Stimulated activated CD8-positive, alpha-beta memory T cell treated with anti-CD3 and anti-CD28 coated beads, Interleukin-15, amount 100 ng/mL, for 24 hours (primary cell): ENCODE results near the gene PDE4D.
"Not testable (repeated sequence)": the region's sequence is repeated elsewhere in the genome, so short reads cannot be mapped to it uniquely, and the experiment has no call there.

Source experiments
- DNase-seq: peaks from one replicate; pipeline ENCODE4 v3.0.0-alpha.2; 2020; ENCODE audit warnings: low read depth

Gene PDE4D

DNA sequence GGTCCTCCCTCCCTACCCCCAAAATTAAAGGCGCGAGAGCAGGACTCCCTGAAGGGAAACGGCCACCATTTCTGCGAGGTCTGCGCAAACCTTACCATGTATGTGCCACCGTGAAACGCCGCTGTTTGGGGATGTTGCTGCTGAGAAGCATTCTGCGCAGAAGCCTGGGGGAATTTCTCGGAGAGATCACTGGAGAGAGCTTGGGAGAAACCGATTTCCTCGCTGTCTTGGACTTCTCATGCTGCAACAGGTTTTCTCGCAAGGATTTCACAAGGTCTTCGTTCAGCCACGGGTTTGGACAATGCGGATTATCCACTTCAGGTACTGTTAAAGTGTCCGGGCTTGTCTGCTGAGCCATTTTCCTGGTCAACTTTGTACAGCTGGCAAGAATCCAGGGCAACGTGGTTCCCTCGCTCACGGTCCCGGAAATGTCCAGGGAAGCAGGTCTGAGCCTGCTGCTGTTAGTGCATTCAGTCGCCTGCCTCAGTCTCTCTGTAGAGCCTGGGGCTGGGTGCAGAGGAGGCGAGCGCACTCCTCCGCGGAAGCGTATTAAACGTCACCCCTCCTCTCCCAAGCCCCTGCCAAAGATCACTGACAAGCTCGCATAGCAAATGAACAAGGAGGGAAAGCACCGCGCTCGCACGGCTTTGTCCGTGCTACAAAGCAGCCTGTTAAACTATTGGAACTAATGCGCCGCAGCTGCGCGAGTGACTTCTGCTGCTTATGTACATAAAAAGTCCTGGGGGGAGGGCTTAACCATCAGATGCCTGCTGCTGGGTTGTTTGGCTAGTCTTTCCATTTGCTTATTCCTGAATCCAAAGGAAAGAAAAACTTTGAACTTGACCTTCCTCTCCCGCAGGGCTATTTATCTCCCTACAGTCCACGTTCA, 125.1 kb downstream of the PDE4D start:
- DNase-seq: no peak

DNA sequence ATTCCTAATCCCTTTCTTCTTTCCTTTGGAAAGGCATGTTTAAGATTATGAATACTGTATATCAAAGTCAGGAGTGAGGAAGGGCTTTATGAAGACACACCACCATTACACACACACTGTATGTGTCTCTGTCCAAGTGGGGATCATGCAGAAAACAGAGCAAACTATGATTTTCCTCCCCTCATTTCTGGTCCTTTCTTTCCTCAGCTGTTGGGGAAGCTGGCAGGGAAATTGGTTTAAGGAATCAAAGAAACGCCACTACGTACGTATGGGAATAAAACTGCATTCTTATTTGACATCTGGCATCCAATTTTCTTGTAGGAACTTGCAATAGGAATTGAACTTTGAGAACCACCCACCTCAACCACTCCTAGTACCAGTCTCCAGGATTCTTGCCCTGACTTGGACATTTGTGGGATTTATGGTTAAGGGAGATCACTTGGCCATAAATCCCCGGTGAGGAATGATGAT, 125.8 kb downstream of the PDE4D start:
- no peak for DNase-seq

DNA sequence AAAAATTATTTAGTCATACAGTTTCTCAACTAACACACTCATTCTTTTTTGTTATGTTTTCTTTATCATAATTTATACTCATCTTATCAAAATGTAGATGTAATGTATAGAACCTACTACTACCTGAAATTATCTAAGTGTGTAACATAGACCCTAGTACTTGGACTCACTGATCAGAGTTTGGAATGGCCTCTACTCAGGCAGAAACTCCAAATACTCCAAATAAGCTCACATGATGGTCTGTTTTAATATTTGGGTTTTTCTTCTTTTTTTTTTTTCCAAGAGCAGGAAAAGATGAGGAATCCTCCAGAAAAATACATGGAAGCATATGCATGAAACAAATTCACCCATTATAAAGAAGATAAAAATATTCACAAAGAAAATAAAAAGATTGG, 126.3 kb downstream of the PDE4D start:
- DNase-seq: no peak

DNA sequence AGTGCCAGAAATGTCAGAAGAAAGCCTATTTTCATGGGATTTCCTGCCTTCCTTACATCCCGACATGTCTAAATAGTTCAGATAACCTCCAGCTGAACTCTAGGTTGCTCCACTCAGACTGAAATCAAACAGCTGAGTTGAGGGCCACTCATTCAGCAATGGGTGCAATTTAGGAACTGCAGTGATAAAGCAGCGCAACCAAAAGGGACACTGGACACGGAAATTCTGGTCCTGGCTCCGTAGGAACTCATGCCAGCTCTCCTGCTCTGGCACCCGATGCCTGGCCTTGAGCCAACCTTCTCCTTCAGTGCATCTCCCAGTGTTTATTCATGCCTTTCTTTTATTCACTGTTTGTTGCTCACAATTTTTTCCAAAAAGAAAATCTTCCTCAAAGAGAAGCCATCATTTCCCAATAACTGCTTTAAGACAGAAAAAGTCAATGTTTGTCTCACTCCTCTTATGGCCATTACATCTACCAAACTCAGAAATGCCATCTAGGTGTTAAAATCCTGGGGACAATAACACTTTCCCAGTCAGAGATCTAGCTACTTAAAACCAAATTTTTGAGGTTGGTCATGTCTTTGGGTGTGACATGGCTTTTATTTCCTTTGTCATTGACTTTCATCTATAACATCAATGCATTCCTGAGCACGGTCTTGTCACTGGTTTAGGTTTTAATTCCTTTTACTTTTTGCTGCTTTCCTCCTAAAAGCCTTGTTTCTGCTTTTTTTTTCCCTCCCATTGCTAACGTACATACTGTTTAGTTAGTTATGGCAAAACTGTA, 126.9 kb downstream of the PDE4D start:
- DNase-seq: no peak

DNA sequence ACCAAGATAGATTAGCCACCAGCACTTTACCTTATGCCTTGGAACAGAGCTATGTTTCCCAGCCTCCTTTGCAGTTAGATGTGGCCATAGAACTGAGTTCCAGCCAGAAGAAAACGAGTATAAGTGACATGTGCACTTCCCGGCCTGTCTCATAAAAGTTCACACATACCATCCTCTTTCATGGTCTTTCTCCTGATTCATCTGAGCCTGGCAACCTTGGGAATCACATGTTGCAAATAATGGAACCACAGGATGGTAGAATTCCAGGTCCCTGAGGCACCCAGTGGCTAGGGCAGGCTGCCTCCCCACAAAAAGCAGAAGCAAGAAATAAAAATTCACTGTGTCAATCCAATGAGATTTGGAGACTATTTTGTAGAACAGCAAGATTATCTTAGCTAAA, 128.1 kb downstream of the PDE4D start:
- DNase-seq: no peak

DNA sequence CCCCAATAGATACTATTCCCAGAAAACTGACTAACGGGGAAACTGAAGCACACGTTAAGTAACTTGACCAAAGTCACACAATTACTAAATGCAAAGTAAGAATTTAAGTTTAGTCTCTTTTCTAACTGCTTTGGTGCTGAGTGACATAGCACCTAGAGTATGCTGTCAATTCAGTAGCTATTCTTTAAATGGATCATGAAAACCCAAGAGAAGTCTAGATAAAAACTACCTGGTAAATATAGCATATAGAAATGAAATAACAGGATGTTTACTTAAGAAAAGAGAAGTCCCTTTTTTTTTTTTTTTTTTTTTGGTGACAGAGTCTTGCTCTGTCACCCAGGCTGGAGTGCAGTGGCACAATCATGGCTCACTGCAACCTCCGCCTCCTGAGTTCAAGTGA, 129.2 kb downstream of the PDE4D start:
- no peak for DNase-seq

DNA sequence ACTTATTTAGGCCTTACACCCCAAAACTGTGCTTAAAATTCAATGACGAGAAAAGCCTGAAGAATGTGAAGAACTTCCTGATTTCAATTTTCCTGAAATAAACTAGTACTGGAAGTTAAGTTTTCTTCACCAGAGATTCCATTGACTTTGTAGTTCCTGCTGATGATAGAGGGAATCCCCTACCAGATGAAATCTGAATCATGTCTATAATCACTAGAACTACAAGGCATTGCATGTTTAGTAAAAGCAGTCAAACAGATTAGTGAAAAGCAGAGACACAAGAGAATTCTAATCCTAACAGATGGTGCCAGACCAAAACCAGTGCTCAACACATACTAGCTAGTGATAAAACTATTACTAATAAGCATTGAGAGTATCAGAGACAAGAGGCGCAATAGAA, 130.0 kb downstream of the PDE4D start:
- DNase-seq: no peak

DNA sequence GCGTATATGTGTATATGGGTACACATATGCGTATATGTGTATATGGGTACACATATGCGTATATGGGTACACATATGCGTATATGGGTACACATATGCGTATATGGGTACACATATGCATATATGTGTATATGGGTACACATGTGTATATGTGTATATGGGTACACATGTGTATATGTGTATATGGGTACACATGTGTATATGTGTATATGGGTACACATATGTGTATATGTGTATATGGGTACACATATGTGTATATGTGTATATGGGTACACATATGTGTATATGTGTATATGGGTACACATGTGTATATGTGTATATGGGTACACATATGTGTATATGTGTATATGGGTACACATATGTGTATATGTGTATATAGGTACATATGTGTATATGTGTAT, 131.3 kb downstream of the PDE4D start:
- DNase-seq: not testable (repeated sequence)

DNA sequence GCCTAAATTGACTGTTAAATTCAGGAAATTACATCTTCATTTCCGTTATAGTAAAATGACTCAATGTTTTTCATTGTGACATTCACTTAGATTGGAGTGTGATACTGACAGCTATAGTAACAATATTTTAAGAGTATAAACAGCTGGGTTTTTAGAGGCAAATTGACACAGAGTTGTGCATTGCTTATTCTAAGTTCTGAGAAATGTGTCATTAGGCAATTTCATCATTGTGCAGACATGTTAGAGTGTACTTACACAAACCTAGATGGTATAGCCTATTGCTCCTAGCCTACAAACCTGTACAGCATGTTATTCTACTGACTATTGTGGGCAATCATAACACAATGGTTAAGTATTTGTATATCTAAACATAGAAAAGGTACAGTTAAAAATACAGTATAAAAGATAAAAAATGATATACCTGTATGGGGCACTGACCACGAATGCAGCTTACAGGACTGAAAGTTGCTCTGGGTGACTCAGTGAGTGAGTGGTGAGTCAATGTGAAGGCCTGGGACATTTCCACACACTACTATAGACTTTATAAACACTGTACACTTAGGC, 132.7 kb downstream of the PDE4D start:
- no peak for DNase-seq

DNA sequence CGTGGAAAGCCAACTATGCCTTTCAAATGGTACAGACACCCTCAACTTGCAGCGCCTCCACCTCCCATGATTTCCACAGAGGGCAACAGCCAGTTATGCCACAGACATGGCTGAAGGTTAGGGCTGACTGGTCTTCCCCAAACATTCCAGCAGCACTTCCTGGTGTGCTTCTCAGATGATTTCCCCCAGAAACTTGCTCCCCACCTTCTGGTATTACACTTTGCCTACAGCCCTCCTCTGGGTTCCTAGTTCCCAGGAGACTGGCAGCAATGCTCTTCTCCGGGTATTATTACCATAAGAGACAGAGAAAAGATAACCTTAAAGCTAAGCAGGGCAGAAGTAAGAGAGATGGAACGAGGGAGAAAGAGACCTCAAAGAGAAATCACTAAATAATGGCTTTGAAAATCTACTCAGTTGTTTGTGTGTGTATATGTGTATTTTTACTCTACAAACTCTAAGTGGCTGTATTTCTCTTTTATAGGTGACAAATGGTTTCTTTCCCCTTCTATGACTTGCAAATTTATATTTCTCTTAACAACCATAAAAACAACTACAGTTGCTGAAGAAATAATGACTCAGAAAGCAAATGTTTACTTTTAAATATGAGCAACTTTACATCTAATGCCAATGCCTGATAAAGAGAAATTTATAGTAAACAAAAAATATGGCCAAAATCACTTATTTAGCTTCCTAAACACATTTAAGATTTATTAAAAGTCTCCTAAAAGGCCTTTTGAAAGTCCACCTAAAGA, 133.8 kb downstream of the PDE4D start:
- DNase-seq: no peak

DNA sequence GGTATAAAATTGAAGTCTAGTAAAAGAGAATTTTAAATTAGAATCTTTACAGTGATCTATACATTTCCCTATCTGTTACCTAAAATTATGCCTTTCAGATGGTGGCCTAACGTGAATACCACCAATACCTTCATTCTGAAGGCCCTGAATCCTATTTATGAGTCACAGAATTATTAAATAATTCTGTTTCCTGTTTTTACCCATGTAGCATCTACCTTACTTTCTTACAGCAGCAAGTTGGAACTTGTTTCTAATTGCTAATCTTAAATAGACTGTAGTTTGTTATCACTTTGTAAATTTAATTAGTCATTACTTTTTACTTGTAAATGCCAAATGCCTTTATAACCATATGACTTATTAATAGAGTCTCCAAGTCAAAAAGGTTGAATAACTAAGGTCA, 135.0 kb downstream of the PDE4D start:
- DNase-seq: no peak

DNA sequence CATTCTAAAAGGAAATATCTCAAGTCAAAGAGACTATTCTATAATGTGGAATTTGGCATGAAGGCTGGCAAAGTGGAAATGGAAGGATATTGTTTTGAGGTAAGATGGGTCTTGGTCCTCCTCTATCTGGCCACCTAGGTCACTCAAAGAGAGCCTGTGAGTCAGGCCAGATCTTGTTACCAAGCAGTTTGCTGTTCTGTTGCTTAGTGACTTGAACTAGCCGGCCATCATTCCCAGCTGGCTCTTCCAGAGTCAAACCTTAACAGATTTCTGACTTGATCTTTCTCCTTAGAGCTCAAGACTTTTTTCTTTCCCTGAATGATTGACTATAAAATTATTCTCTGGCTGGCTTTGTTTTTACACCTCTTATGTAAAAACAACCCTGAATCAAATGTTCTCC, 136.1 kb downstream of the PDE4D start:
- DNase-seq: no peak

DNA sequence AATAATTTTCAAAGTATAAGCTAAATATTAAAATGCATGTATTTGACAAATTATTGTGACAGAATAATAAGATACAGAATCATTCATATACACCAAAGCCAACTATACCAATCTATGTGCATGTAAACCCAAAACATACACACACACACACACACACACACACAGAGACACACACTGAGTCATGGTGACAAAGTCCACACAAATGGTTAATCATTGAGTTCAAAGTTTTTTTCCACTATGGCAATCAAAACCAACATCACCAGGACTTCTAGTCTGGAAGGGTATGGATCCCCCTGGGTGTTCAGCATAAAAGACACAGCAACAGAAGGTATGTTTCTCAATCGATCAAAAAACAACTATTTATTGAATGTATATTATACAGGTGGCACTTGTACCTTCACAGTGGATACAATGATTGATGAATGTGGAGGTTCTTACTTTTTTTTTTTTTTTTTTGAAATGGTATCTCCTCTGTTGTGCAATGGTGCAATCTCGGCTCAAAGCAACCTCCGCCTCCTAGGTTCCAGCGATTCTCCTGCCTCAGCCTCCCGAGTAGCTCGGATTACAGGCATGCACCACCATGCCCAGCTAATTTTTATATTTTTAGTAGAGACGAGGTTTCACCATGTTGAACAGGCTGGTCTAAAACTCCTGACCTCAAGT, 137.0 kb downstream of the PDE4D start:
- DNase-seq: no peak

DNA sequence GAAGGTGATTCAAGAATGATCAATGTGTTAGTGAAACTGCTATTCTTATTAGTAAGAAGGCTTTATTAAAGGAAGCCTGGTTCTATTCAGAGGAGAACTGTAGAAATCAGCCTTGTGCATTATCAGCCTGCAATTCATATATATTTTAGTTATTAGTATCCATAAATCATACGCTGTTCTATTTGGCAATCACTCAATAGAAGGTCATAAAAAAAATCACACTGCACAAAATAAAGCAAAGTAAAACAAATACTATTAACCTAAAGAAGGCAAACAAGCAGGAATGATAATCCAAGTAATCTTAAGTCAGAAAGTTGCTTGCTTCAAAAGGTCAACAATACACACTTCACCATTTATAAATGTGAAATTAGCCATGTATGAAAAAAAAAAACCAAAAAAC, 138.1 kb downstream of the PDE4D start:
- DNase-seq: no peak

DNA sequence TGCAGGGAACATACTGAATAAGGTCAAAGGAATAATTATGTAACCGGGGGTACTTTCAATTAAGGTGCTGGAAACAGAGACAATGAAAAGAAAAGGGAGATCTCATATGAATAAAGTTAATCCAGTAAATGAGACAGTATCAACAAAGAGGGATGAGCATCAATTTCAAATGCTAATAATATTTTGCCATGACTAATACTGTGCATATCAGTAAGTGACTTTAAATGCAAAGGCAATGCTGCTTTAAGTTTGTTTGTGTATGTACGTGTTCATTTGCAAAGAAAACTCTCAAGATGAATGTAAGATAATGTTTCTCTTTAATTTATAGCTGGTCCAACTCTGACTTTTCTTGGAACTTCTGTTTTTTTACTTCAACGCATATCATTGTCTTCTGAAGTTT, 139.9 kb downstream of the PDE4D start:
- DNase-seq: no peak

DNA sequence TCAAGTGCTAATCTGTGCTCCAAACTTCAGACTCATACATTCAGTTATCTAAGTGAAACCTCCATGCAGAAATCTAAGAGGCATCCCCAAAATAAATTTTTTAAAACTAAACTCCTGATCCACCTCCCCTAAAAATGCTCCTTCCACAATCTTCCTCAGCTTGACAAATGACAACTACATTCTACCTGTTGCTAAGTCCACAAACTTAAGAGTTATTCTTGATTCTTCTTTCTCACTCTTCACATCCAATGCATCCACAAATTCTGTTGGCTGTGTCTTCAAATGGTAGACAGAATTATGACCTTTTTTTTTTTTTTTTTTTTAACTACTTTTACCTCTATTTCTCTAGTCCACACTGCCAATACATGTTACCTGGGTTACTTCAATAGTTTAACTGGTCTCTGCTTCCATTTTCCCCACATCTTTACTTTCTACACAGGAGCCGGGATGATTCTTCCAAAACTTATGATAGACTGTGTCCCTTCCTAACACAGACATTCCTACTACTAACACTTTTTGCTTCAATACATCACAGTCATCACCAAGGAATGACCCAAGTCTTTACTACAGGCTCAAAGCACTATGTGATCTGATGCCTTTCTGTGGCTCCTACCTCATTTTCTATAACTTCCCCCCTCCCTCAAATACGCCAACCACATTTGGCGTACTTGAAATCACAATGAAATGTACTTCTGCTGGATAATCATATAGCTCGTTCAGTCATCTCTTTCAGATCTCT, 143.6 kb downstream of the PDE4D start:
- no peak for DNase-seq

DNA sequence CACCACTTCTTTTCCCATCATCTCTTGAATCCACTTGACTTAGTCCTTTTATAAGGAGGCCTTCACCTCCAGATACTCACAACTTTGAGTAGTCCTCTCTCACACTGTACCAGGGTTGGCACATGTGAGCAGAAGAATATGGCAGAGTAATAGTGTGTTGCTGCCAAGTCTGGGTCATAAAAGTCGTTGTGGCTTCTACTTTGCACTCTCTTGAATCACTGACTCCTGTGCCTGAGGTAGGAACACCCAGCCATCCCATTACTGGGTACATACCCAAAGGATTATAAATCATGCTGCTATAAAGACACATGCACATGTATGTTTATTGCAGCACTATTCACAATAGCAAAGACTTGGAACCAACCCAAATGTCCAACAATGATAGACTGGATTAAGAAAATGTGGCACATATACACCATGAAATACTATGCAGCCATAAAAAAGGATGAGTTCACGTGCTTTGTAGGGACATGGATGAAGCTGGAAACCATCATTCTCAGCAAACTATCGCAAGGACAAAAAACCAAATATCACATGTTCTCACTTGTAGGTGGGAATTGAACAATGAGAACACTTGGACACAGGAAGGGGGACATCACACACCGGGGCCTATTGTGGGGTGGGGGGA, 145.4 kb downstream of the PDE4D start:
- not testable (repeated sequence) for DNase-seq

DNA sequence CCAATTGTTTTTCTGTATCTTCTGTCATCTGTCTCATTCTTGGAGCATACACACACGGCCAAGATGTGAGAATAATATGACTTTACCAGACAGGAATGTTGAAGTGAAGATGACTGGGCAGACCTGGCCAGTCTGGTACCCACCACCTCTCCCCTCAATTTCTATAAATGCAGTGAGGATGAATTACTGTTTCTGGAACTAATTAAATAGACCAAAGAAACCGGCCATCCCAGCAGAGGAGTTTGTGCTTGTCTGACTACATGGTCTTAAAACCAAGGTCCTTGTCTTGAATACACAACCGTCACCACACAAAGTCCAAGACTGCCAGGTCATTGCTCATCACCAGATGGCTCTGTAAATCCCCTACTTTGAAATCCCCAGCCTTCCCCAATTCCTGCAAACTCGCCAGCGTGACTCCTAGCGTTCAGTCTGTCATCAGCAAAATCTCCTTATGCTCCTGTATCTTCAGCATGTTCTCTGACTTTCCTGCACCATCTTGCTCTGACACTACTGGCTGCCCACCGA, 147.2 kb downstream of the PDE4D start:
- DNase-seq: no peak

DNA sequence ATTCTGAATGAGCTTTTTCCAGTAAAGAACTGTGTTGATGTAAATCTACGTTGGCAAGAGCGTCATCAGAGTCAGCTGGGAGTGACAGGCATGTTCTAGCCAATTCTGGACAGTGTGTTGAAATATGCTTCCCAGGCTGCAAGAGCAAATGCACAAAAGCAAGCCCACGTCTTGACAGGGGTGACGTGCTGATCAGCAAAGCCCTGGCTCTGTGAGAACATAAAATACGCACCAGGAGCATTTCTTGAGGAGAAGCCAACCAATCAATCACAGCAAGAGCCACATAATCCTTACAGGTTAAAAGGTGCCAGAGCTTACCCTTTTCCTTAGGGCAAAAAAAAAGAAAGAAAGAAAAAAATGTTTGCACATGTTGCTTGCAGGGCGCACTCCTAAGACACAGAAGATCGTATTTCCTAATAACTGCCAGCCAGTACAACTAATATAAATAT, 148.1 kb downstream of the PDE4D start:
- no peak for DNase-seq

DNA sequence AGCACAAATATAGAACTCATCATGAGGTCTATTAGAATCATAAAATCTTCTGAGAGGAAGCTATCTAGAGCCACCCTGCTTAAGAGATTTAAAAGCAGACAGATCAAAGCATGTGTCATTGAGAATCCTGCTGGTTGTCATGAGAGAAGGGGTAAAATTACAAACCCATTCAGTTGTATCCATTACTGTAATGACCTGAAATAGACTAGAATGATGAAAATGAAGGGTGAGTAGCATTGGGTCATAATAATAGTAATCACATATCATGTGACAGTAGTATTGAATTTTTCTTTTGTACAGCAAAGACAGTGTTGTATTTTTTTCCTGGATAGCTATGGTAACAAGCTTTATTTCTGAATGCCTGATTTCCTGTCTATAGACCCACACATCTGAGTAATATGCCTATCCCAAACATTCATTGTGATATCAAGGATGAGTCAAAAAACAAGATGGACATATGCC, 149.0 kb downstream of the PDE4D start:
- no peak for DNase-seq
